WTC11 (cell line): ENCODE results near the gene MYO1A.

Experiments used
- ESRRA ChIP-seq: sonication (generic); formaldehyde crosslinking; IDR thresholded peaks from 2 replicates; pipeline ENCODE4 v1.8.1; 2022; ENCODE audit warnings: mild to moderate bottlenecking, missing genetic modification reagents, borderline replicate concordance
- NFYB ChIP-seq: sonication (generic); formaldehyde crosslinking; conservative IDR thresholded peaks from 2 replicates; pipeline ENCODE4 v1.8.0; 2022; ENCODE audit warnings: low read depth, missing genetic modification reagents
- SMAD3 ChIP-seq: sonication (generic); formaldehyde crosslinking; IDR thresholded peaks from 2 replicates; pipeline ENCODE4 v1.8.0; 2022; ENCODE audit warnings: missing genetic modification reagents, mild to moderate bottlenecking, borderline replicate concordance
- SP1 ChIP-seq: sonication (generic); formaldehyde crosslinking; conservative IDR thresholded peaks from 2 replicates; pipeline ENCODE4 v1.8.1; 2022; ENCODE audit warnings: missing genetic modification reagents
- ZNF263 ChIP-seq: sonication (generic); formaldehyde crosslinking; IDR thresholded peaks from 2 replicates; pipeline ENCODE4 v1.8.1; 2022; ENCODE audit warnings: low read depth, mild to moderate bottlenecking, moderate library complexity, missing genetic modification reagents
- TF ChIP-seq, protein P1 (sequence below): sonication (generic); formaldehyde crosslinking; IDR thresholded peaks from 2 replicates; pipeline ENCODE4 v1.8.1; 2023; ENCODE audit warnings: mild to moderate bottlenecking, missing genetic modification reagents, moderate library complexity
- TF ChIP-seq, protein P2 (sequence below): sonication (generic); formaldehyde crosslinking; conservative IDR thresholded peaks from 2 replicates; pipeline ENCODE4 v1.8.1; 2022; ENCODE audit warnings: mild to moderate bottlenecking, missing genetic modification reagents
- TF ChIP-seq, protein P3 (sequence below): fragments of 200-600 bp; IDR thresholded peaks from 2 replicates; pipeline ENCODE4 v1.8.0; 2022; ENCODE audit warnings: antibody characterized with exemption
- TF ChIP-seq, protein P4 (sequence below): fragments of 250-450 bp; sonication (Bioruptor Pico); IDR thresholded peaks from 2 replicates; pipeline ENCODE4 v1.9.0; 2021; ENCODE audit warnings: moderate library complexity, mild to moderate bottlenecking, inconsistent platforms, borderline replicate concordance
- TF ChIP-seq, protein P5 (sequence below): sonication (generic); formaldehyde crosslinking; IDR thresholded peaks from 2 replicates; pipeline ENCODE4 v1.8.0; 2022; ENCODE audit warnings: mild to moderate bottlenecking, missing genetic modification reagents
- TF ChIP-seq, protein P6 (sequence below): sonication (generic); formaldehyde crosslinking; IDR thresholded peaks from 2 replicates; pipeline ENCODE4 v1.8.1; 2022; ENCODE audit warnings: missing genetic modification reagents, borderline replicate concordance

DNA sequence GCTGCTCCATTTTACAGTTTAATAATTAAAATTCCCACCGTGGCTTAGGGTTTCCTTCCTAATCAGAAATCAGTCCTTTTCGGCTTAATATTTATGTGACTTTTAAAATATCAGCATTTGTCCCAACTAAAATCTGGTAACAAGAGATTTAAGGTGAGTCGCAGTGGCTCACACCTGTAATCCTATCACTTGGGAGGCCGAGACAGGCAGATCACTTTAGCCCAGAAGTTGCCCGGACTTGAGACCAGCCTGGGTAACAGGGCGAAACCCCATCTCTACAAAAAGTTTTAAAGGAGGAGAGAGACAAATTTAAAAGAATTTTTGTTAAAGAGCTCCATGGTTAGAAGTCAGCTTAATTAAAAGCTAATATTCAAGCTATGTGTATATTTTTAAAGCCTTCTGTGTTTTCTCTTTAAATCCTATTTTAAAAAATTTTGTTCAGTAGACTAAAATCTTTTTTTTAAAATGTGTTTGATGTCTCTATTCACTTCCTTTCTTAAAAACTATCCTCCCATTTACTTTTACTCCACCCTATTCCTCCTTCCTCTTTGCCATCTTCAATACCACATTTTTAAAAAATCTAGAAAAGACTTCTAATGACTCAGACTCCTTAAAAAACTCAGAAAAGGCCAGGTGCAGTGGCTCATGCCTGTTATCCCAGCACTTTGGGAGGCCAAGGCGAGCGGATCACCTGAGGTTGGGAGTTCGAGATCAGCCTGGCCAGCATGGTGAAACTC is 29.8 kb downstream of the MYO1A start:
- TF ChIP-seq, protein P1, sequence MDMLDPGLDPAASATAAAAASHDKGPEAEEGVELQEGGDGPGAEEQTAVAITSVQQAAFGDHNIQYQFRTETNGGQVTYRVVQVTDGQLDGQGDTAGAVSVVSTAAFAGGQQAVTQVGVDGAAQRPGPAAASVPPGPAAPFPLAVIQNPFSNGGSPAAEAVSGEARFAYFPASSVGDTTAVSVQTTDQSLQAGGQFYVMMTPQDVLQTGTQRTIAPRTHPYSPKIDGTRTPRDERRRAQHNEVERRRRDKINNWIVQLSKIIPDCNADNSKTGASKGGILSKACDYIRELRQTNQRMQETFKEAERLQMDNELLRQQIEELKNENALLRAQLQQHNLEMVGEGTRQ (CRISPR knock-in tag), result no peak
- TF ChIP-seq SMAD3, result no peak
- TF ChIP-seq, protein P2, sequence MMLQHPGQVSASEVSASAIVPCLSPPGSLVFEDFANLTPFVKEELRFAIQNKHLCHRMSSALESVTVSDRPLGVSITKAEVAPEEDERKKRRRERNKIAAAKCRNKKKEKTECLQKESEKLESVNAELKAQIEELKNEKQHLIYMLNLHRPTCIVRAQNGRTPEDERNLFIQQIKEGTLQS, result no peak
- TF ChIP-seq, protein P3, sequence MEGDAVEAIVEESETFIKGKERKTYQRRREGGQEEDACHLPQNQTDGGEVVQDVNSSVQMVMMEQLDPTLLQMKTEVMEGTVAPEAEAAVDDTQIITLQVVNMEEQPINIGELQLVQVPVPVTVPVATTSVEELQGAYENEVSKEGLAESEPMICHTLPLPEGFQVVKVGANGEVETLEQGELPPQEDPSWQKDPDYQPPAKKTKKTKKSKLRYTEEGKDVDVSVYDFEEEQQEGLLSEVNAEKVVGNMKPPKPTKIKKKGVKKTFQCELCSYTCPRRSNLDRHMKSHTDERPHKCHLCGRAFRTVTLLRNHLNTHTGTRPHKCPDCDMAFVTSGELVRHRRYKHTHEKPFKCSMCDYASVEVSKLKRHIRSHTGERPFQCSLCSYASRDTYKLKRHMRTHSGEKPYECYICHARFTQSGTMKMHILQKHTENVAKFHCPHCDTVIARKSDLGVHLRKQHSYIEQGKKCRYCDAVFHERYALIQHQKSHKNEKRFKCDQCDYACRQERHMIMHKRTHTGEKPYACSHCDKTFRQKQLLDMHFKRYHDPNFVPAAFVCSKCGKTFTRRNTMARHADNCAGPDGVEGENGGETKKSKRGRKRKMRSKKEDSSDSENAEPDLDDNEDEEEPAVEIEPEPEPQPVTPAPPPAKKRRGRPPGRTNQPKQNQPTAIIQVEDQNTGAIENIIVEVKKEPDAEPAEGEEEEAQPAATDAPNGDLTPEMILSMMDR, result no peak
- TF ChIP-seq, protein P4, sequence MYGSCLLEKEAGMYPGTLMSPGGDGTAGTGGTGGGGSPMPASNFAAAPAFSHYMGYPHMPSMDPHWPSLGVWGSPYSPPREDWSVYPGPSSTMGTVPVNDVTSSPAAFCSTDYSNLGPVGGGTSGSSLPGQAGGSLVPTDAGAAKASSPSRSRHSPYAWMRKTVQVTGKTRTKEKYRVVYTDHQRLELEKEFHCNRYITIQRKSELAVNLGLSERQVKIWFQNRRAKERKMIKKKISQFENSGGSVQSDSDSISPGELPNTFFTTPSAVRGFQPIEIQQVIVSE (CRISPR knock-in tag), result no peak
- TF ChIP-seq, protein P5, sequence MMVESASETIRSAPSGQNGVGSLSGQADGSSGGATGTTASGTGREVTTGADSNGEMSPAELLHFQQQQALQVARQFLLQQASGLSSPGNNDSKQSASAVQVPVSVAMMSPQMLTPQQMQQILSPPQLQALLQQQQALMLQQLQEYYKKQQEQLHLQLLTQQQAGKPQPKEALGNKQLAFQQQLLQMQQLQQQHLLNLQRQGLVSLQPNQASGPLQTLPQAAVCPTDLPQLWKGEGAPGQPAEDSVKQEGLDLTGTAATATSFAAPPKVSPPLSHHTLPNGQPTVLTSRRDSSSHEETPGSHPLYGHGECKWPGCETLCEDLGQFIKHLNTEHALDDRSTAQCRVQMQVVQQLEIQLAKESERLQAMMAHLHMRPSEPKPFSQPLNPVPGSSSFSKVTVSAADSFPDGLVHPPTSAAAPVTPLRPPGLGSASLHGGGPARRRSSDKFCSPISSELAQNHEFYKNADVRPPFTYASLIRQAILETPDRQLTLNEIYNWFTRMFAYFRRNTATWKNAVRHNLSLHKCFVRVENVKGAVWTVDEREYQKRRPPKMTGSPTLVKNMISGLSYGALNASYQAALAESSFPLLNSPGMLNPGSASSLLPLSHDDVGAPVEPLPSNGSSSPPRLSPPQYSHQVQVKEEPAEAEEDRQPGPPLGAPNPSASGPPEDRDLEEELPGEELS (CRISPR knock-in tag), result no peak
- no peak for TF ChIP-seq SP1 (CRISPR knock-in tag)
- TF ChIP-seq NFYB (CRISPR knock-in tag), result no peak
- TF ChIP-seq, protein P6, sequence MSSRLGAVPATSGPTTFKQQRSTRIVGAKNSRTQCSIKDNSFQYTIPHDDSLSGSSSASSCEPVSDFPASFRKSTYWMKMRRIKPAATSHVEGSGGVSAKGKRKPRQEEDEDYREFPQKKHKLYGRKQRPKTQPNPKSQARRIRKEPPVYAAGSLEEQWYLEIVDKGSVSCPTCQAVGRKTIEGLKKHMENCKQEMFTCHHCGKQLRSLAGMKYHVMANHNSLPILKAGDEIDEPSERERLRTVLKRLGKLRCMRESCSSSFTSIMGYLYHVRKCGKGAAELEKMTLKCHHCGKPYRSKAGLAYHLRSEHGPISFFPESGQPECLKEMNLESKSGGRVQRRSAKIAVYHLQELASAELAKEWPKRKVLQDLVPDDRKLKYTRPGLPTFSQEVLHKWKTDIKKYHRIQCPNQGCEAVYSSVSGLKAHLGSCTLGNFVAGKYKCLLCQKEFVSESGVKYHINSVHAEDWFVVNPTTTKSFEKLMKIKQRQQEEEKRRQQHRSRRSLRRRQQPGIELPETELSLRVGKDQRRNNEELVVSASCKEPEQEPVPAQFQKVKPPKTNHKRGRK (CRISPR knock-in tag), result no peak
- TF ChIP-seq ZNF263 (CRISPR knock-in tag), result no peak
- no peak for TF ChIP-seq ESRRA (CRISPR knock-in tag)
